Natural killer cell (primary cell): ENCODE data around the gene SRM. TPM values are rescaled to one million over a fixed set of nuclear protein-coding genes. Genes with fewer than 3 reads are reported as not detected.

ENCODE experiments used
- ATAC-seq, 3 donors: fragments of 150-1000 bp in 2 of 3; fragments of 200-7000 bp in 1 of 3; cut with Tn5 transposase; 1 replicate in 1 of 3; 2 replicates in 2 of 3; pipeline ENCODE4 v1.10.0; 2021; ENCODE audit warnings: mild to moderate bottlenecking in 2 of 3, moderate library complexity in 2 of 3
- DNase-seq, 2 donors: peaks; one replicate each; pipeline versions ENCODE4 v3.0.0 to v3.0.0-alpha.2; 2013 to 2021; ENCODE audit warnings: mixed read lengths in 1 of 2
- H3K27ac ChIP-seq: one replicate; pipeline ENCODE4 v1.5.1; 2013; ENCODE audit warnings: mild to moderate bottlenecking, low read length
- H3K27me3 ChIP-seq: one replicate; pipeline ENCODE4 v1.6.1; 2013; ENCODE audit warnings: low read length; ENCODE audit not compliant: control insufficient read depth, insufficient read depth
- H3K36me3 ChIP-seq: one replicate; pipeline ENCODE4 v1.6.1; 2013; ENCODE audit warnings: low read length; ENCODE audit not compliant: control insufficient read depth, insufficient read depth
- H3K4me1 ChIP-seq: one replicate; pipeline ENCODE4 v1.6.1; 2013; ENCODE audit warnings: low read length; ENCODE audit not compliant: control insufficient read depth, insufficient read depth
- H3K4me3 ChIP-seq: one replicate; pipeline ENCODE4 v1.5.1; 2013; ENCODE audit warnings: low read length
- H3K9me3 ChIP-seq: one replicate; pipeline ENCODE4 v1.6.1; 2013; ENCODE audit warnings: low read length; ENCODE audit not compliant: control insufficient read depth, insufficient read depth
- H3K27ac Mint-ChIP-seq, 2 donors: one replicate each; pipeline ENCODE4 v1.8.0; 2022; ENCODE audit warnings: mild to moderate bottlenecking in 2 of 2, mixed read lengths in 2 of 2, moderate library complexity in 1 of 2
- H3K27me3 Mint-ChIP-seq, 2 donors: one replicate each; pipeline ENCODE4 v1.8.0; 2022; ENCODE audit warnings: low read depth in 2 of 2, mixed read lengths in 2 of 2
- H3K36me3 Mint-ChIP-seq: one replicate; pipeline ENCODE4 v1.8.0; 2022; ENCODE audit warnings: mixed read lengths
- H3K4me1 Mint-ChIP-seq, 2 donors: one replicate each; pipeline ENCODE4 v1.8.0; 2022; ENCODE audit warnings: mixed read lengths in 2 of 2
- H3K4me3 Mint-ChIP-seq: one replicate; pipeline ENCODE4 v1.8.0; 2022; ENCODE audit warnings: mild to moderate bottlenecking, moderate library complexity, mixed read lengths
- H3K9me3 Mint-ChIP-seq, 2 donors: one replicate each; pipeline ENCODE4 v1.8.0; 2022; ENCODE audit warnings: mixed read lengths in 2 of 2
- CTCF ChIP-seq: fragments of 200-600 bp; IDR thresholded peaks from one replicate; pipeline ENCODE4 v1.8.0; 2022; ENCODE audit warnings: antibody characterized with exemption
- WGBS: methylation state at CpG from one replicate; pipeline ENCODE4 v1.1.7; 2013; ENCODE audit warnings: missing lambda C conversion rate; ENCODE audit not compliant: insufficient coverage; 5-methylcytosine and 5-hydroxymethylcytosine counted together
- intact Hi-C: fragments of 100-400 bp; cut with micrococcal nuclease; formaldehyde crosslinking; loops from one replicate; pipeline ENCODE4 v1.14.2; 2022
- total RNA-seq, 4 donors: library from RNA; stranded (reverse); fragments of 120-200 nt in 1 of 4; gene quantifications; one replicate each; pipeline versions ENCODE4 v1.2.3 to v1.2.4, GENCODE V29; 2013 to 2022

The SRM gene
- total RNA-seq, 3 donors from 2014 or later (not counting 1 experiment from before 2014, with no cell fraction given) = 23.9 to 30.9 (median 29.2) TPM

GRCh38 chr1:11026903-11027302, 32.9 kb downstream of the SRM start:
- no peak overlapping the region for H3K4me3 Mint-ChIP-seq
- no peaks in the 10 kb centered on the region for H3K9me3 Mint-ChIP-seq
- TF ChIP-seq CTCF = no peak
- WGBS = 100% methylated on average over 5 of the region's 5 CpGs
- no peak for DNase-seq
- Histone ChIP-seq H3K27me3 (no peaks in the 10 kb centered on the region), H3K4me1 (no peaks in the 10 kb centered on the region), H3K4me3 (no peak overlapping the region), H3K27ac (no peak overlapping the region), H3K9me3 (no peaks in the 10 kb centered on the region), H3K36me3 (peaks cover 54% of the 10 kb centered on the region)
- intact Hi-C loops = no loop called here
- no peaks in the 10 kb centered on the region for H3K27me3 Mint-ChIP-seq
- H3K36me3 Mint-ChIP-seq = peaks cover 8% of the 10 kb centered on the region
- peak in 1 of 3 donors; percentile 15 for ATAC-seq
- H3K27ac Mint-ChIP-seq = peak overlapping the region; percentile 43 to 80
- peaks cover 17 to 43% of the 10 kb centered on the region in 2 donors for H3K4me1 Mint-ChIP-seq

GRCh38 chr1:11026052-11026451, 33.8 kb downstream of the SRM start:
- ATAC-seq (no peak), DNase-seq (no peak)
- intact Hi-C loops = no loop called here
- no peak overlapping the region for H3K27ac ChIP-seq
- Mint-ChIP-seq H3K4me1 (peaks cover 17 to 45% of the 10 kb centered on the region in 2 donors), H3K27ac (peak overlapping the region in 1 of 2 donors; percentile 80), H3K9me3 (no peaks in the 10 kb centered on the region), H3K27me3 (no peaks in the 10 kb centered on the region), H3K36me3 (peaks cover 8% of the 10 kb centered on the region), H3K4me3 (no peak overlapping the region)
- TF ChIP-seq CTCF = no peak
- no peak overlapping the region for H3K4me3 ChIP-seq
- no peaks in the 10 kb centered on the region for H3K4me1 ChIP-seq
- no peaks in the 10 kb centered on the region for H3K27me3 ChIP-seq
- H3K9me3 ChIP-seq = no peaks in the 10 kb centered on the region
- H3K36me3 ChIP-seq = peaks cover 63% of the 10 kb centered on the region
- no CpG with 5 or more reads among the region's 1 CpG for WGBS

DNA sequence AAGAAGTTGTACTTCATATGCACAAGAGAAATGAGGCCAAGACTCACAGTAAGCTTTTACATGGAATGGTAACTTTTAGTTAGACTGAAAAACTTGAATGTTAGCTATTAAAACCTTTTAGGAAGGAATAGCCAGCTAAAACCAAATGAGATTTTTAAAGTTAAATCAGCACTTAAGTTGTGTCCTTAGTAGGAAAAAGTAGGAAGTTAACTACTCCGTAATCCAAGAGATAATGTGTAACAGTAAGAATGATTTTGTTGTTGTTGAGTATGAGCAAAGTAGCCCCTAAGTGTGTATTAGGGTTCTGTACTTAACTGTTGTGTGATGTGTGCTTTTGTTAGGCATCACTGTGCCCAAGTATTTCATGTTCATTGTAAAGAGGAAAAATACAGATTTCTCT, 34.2 kb downstream of the SRM start:
- no peaks in the 10 kb centered on the region for H3K9me3 ChIP-seq
- no peak for TF ChIP-seq CTCF
- DNase-seq (no peak), ATAC-seq (no peak)
- Mint-ChIP-seq H3K36me3 (peaks cover 8% of the 10 kb centered on the region), H3K27me3 (no peaks in the 10 kb centered on the region), H3K9me3 (no peaks in the 10 kb centered on the region), H3K27ac (no peak overlapping the region), H3K4me1 (peaks cover 17 to 45% of the 10 kb centered on the region in 2 donors), H3K4me3 (no peak overlapping the region)
- no peak overlapping the region for H3K27ac ChIP-seq
- H3K4me3 ChIP-seq = no peak overlapping the region
- no peaks in the 10 kb centered on the region for H3K4me1 ChIP-seq
- 100% methylated on average over 1 of the region's 1 CpG for WGBS
- intact Hi-C loops = no loop called here
- peaks cover 67% of the 10 kb centered on the region for H3K36me3 ChIP-seq
- no peaks in the 10 kb centered on the region for H3K27me3 ChIP-seq

DNA sequence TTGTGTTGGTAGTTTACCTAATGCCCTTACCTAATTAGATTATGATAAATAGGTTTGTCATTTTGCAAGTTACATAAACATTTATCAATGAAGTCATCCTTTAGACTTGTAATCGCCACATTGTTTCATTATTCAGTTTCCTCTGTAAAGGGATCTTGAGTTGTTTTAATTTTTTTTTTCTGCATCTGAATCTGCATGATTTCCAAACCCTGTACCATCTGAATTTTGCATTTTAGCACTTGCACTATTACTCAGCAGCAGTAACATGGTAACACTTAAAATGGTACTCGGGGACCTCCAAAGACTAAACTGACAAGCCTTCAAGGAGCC, 35.0 kb downstream of the SRM start:
- H3K9me3 Mint-ChIP-seq = no peaks in the 10 kb centered on the region
- 93% methylated on average over 1 of the region's 2 CpGs for WGBS
- Histone ChIP-seq H3K9me3 (no peaks in the 10 kb centered on the region), H3K27me3 (no peaks in the 10 kb centered on the region), H3K36me3 (peaks cover 68% of the 10 kb centered on the region), H3K27ac (no peak overlapping the region), H3K4me1 (no peaks in the 10 kb centered on the region), H3K4me3 (no peak overlapping the region)
- ATAC-seq (no peak), DNase-seq (no peak)
- no peak overlapping the region for H3K27ac Mint-ChIP-seq
- H3K27me3 Mint-ChIP-seq = no peaks in the 10 kb centered on the region
- intact Hi-C loops = no loop called here
- H3K4me3 Mint-ChIP-seq = no peak overlapping the region
- H3K4me1 Mint-ChIP-seq = peaks cover 17 to 45% of the 10 kb centered on the region in 2 donors
- no peak for TF ChIP-seq CTCF
- H3K36me3 Mint-ChIP-seq = peaks cover 8% of the 10 kb centered on the region
